NCI-H1092 treated with DMSO at 0.1 percent for 48 hours (cell line): Measurements from ENCODE around the gene LYPLAL1.
"Not testable (repeated sequence)": the region's sequence is repeated elsewhere in the genome, so short reads cannot be mapped to it uniquely, and the experiment has no call there.

Experiments used
- DNase-seq: peaks from one replicate; lab custom pipeline; 2025; lab: John Stamatoyannopoulos, UW

Gene LYPLAL1

GRCh38 chr1:219215477-219215876 is 41.8 kb downstream of the LYPLAL1 start:
- no peak for DNase-seq

- no peak for DNase-seq
Observed at GRCh38 chr1:219220945-219221344, 47.3 kb downstream of the LYPLAL1 start.

- DNase-seq, result no peak
Observed at GRCh38 chr1:219223496-219223895, 49.8 kb downstream of the LYPLAL1 start.

- DNase-seq, result no peak
Observed at GRCh38 chr1:219226196-219226595, 52.5 kb downstream of the LYPLAL1 start.

- no peak for DNase-seq
Observed at GRCh38 chr1:219227360-219228057, 53.8 kb downstream of the LYPLAL1 start.

GRCh38 chr1:219228058-219228419 is 54.4 kb downstream of the LYPLAL1 start:
- DNase-seq, result no peak

GRCh38 chr1:219232890-219233289 is 59.2 kb downstream of the LYPLAL1 start:
- DNase-seq, result no peak

- DNase-seq, result no peak
Observed at GRCh38 chr1:219235903-219236481, 62.3 kb downstream of the LYPLAL1 start.

- DNase-seq, result no peak
Observed at GRCh38 chr1:219236933-219237610, 63.4 kb downstream of the LYPLAL1 start.

GRCh38 chr1:219239518-219239917 is 65.8 kb downstream of the LYPLAL1 start:
- no peak for DNase-seq

- DNase-seq, result no peak
Observed at GRCh38 chr1:219244864-219245263, 71.2 kb downstream of the LYPLAL1 start.

GRCh38 chr1:219247441-219247840 is 73.8 kb downstream of the LYPLAL1 start:
- DNase-seq, result no peak

GRCh38 chr1:219250468-219250867 is 76.8 kb downstream of the LYPLAL1 start:
- DNase-seq, result not testable (repeated sequence)

GRCh38 chr1:219257751-219258150 is 84.1 kb downstream of the LYPLAL1 start:
- no peak for DNase-seq

- DNase-seq, result no peak
Observed at GRCh38 chr1:219261454-219261853, 87.8 kb downstream of the LYPLAL1 start.
